Keratinocyte (primary cell): ENCODE data around the gene FKBP11. TPM values are rescaled to one million over a fixed set of nuclear protein-coding genes. Genes with fewer than 3 reads are reported as not detected.

Experiments
- DNase-seq: peaks from one replicate; pipeline ENCODE4 v3.0.0-alpha.2; 2011; ENCODE audit warnings: low read depth, missing footprints, low spot score
- FAIRE-seq: peaks from 2 replicates; lab custom pipeline; 2011; peaks lifted over from hg19 to GRCh38; lab: Jason Lieb, UNC
- H2AFZ ChIP-seq: 2 replicates; pipeline ENCODE4 v1.6.0; 2012; ENCODE audit warnings: low read length, control low read depth, inconsistent platforms; ENCODE audit not compliant: control insufficient read depth
- H3K27ac ChIP-seq: 2 replicates; pipeline ENCODE4 v1.5.1; 2011; ENCODE audit warnings: low read length; ENCODE audit not compliant: control insufficient read depth, insufficient read depth
- H3K27me3 ChIP-seq: 3 replicates; pipeline ENCODE4 v1.6.0; 2011; ENCODE audit warnings: low read length; ENCODE audit not compliant: control insufficient read depth, insufficient read depth; ENCODE audit errors: extremely low read depth
- H3K36me3 ChIP-seq, 2 experiments: 2 replicates in 1 of 2; 3 replicates in 1 of 2; pipeline ENCODE4 v1.5.1; 2011; ENCODE audit warnings: low read length in 2 of 2, mild to moderate bottlenecking in 1 of 2; ENCODE audit not compliant: control insufficient read depth in 2 of 2, insufficient read depth in 2 of 2; ENCODE audit errors: extremely low read depth in 1 of 2
- H3K4me1 ChIP-seq: 3 replicates; pipeline ENCODE4 v1.5.1; 2011; ENCODE audit warnings: low read length; ENCODE audit not compliant: control insufficient read depth, insufficient read depth; ENCODE audit errors: extremely low read depth
- H3K4me2 ChIP-seq: 3 replicates; pipeline ENCODE4 v1.6.0; 2011; ENCODE audit warnings: low read depth, low read length; ENCODE audit not compliant: control insufficient read depth, insufficient read depth; ENCODE audit errors: extremely low read depth
- H3K4me3 ChIP-seq, 3 experiments: fragments of 200-600 bp in 1 of 3; sonication (generic) in 1 of 3; 2 replicates in 2 of 3; 3 replicates in 1 of 3; pipeline ENCODE4 v1.5.1; 2011 to 2016; ENCODE audit warnings: low read length in 3 of 3, mild to moderate bottlenecking in 3 of 3, control low read depth in 2 of 3, inconsistent platforms in 1 of 3, low read depth in 1 of 3, mixed read lengths in 1 of 3, mixed run types in 1 of 3, moderate library complexity in 1 of 3; ENCODE audit not compliant: control insufficient read depth in 2 of 3, insufficient read depth in 2 of 3; ENCODE audit errors: extremely low read depth in 1 of 3
- H3K79me2 ChIP-seq: 2 replicates; pipeline ENCODE4 v1.6.0; 2012; ENCODE audit warnings: low read length; ENCODE audit not compliant: control insufficient read depth, insufficient read depth
- H3K9ac ChIP-seq: 3 replicates; pipeline ENCODE4 v1.6.0; 2011; ENCODE audit warnings: low read length; ENCODE audit not compliant: control insufficient read depth, insufficient read depth; ENCODE audit errors: extremely low read depth
- H3K9me1 ChIP-seq: 3 replicates; pipeline ENCODE4 v1.6.0; 2011; ENCODE audit warnings: low read length; ENCODE audit not compliant: control insufficient read depth, insufficient read depth; ENCODE audit errors: extremely low read depth
- H3K9me3 ChIP-seq: 2 replicates; pipeline ENCODE4 v1.5.1; 2012; ENCODE audit warnings: low read depth, low read length; ENCODE audit not compliant: control insufficient read depth
- H4K20me1 ChIP-seq: 3 replicates; pipeline ENCODE4 v1.6.0; 2011; ENCODE audit warnings: low read length; ENCODE audit not compliant: control insufficient read depth, insufficient read depth; ENCODE audit errors: extremely low read depth
- CTCF ChIP-seq, 3 experiments: IDR thresholded peaks in 1 of 3; conservative IDR thresholded peaks in 1 of 3; optimal IDR thresholded peaks in 1 of 3; 2 replicates in 2 of 3; 3 replicates in 1 of 3; pipeline versions ENCODE3 to v1.5.1; 2011; ENCODE audit warnings: low read length in 3 of 3, mild to moderate bottlenecking in 3 of 3, moderate library complexity in 2 of 3, control low read depth in 1 of 3, inconsistent platforms in 1 of 3; ENCODE audit not compliant: insufficient read depth in 2 of 3; ENCODE audit errors: extremely low read depth in 1 of 3
- EZH2 ChIP-seq: IDR thresholded peaks from one replicate; pipeline ENCODE4 v1.6.1; 2012; ENCODE audit warnings: inconsistent platforms, mild to moderate bottlenecking, low read length, moderate library complexity
- dilution Hi-C: fragments of 300-500 bp; cut with MboI; formaldehyde crosslinking; loops from one replicate; pipeline ENCODE4 v1.7.0; 2020; ENCODE audit warnings: low sequenced_read_pairs; ENCODE audit not compliant: extremely low pct_ligation_motif_present
- polyA plus RNA-seq, 5 experiments: library from polyadenylated mRNA; depleted of rRNA in 3 of 5; stranded (reverse) in 3 of 5; stranded (forward) in 1 of 5; unstranded in 1 of 5; fragments of >200 nt; gene quantifications; 1 replicate in 1 of 5; 2 replicates in 3 of 5; 3 replicates in 1 of 5; pipeline versions ENCODE4 v1.2.1 to v1.2.3, GENCODE V29; 2011 to 2012; ENCODE audit warnings: missing spikeins in 2 of 5, low read depth in 1 of 5, low replicate concordance in 1 of 5

Gene FKBP11
- polyA plus RNA-seq, 1 donor (not counting 4 experiments of a cell fraction or from before 2014, with no cell fraction given), result 18.4 TPM

GRCh38 chr12:48968467-48968866 lies 43.2 kb upstream of the FKBP11 start:
- TF ChIP-seq EZH2, result no peak
- TF ChIP-seq CTCF (optimal IDR thresholded peaks at IDR 0.05 in 1 of 3, IDR thresholded peaks at IDR 0.05 in 1 of 3, conservative IDR thresholded peaks at IDR 0.05 in 1 of 3; ENCODE audit: extremely low read depth in 1 of 3, insufficient read depth in 2 of 3, low read length in 3 of 3), result no peak
- H3K27ac ChIP-seq, result no peak overlapping the region
- dilution Hi-C loops, result no loop called here

DNA sequence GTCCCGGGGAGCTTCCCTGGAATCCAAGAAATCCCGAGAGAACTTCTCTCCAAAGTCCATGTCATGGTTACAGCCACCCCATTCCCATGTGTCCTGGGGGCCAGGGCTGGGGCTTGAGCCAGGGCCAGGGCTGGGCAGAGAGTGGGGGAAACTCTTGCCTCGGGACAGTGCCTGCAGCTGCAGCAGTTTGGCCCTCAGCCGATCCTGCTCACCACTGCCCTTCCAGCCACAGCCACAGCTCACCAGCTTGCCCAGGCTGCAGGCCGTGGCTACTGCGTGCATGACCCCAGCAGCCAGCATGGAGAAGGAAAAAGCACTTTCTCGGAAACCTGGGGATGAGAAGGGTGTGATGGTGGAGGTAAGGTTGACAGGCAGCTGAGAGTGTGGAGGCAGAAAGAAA lies 42.7 kb upstream of the FKBP11 start:
- Histone ChIP-seq H3K4me2 (no peak overlapping the region), H3K9ac (no peak overlapping the region), H3K4me3 (no peak overlapping the region), H3K27me3 (peaks cover 34% of the 10 kb centered on the region), H3K79me2 (no peaks in the 10 kb centered on the region), H3K27ac (no peak overlapping the region), H3K36me3 (no peaks in the 10 kb centered on the region), H3K9me3 (no peaks in the 10 kb centered on the region), H2AFZ (no peak overlapping the region), H3K4me1 (peaks cover 28% of the 10 kb centered on the region), H4K20me1 (no peaks in the 10 kb centered on the region), H3K9me1 (no peaks in the 10 kb centered on the region)
- DNase-seq, result no peak
- dilution Hi-C loops, result no loop called here
- TF ChIP-seq EZH2 (no peak), CTCF (optimal IDR thresholded peaks at IDR 0.05 in 1 of 3, IDR thresholded peaks at IDR 0.05 in 1 of 3, conservative IDR thresholded peaks at IDR 0.05 in 1 of 3; ENCODE audit: extremely low read depth in 1 of 3, insufficient read depth in 2 of 3, low read length in 3 of 3) (no peak)
- FAIRE-seq, result no peak

More at GRCh38 chr12:48968467-48968866, 43.2 kb upstream of the FKBP11 start:
- Histone ChIP-seq H2AFZ (no peak overlapping the region), H3K79me2 (no peaks in the 10 kb centered on the region), H3K4me3 (no peak overlapping the region), H3K4me1 (peaks cover 28% of the 10 kb centered on the region), H3K36me3 (no peaks in the 10 kb centered on the region), H3K4me2 (no peak overlapping the region), H3K9me3 (no peaks in the 10 kb centered on the region), H3K27me3 (peaks cover 39% of the 10 kb centered on the region), H3K9ac (no peak overlapping the region), H4K20me1 (no peaks in the 10 kb centered on the region), H3K9me1 (no peaks in the 10 kb centered on the region)
- DNase-seq (no peak), FAIRE-seq (no peak)
